MM.1S (cell line): Measurements from ENCODE around the gene NIPAL4.

Experiments
- EZH2 ChIP-seq: fragments of 300-600 bp; sonication (generic); optimal IDR thresholded peaks from 2 replicates; pipeline ENCODE3; 2017; ENCODE audit warnings: low read depth, mild to moderate bottlenecking, antibody characterized with exemption, low read length, mixed read lengths
- TF ChIP-seq, protein P1 (sequence below): fragments of 300-600 bp; sonication (generic); IDR thresholded peaks from 2 replicates; pipeline ENCODE4 v1.5.1; 2016; ENCODE audit warnings: antibody characterized with exemption, low read length, mixed read lengths

DNA sequence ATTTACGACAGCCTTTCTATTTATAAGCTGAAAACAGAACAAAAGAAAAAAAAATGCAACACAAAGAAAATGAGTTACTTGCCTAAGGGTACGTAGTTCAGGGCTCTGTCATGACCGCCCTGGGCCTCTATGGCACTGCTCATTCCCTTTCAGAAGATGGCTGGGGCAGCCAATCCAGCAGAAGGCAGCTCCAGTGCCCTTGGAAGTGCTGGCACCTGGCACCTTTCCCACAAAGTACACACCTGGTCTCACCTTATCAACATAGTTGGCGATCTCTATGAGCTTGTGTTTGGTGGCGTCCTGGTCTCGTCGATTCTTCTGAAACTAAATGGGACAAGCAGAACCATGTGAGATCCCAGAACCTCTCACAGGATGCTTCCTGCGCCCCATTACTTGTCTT, 53.2 kb downstream of the NIPAL4 start:
- TF ChIP-seq, protein P1, sequence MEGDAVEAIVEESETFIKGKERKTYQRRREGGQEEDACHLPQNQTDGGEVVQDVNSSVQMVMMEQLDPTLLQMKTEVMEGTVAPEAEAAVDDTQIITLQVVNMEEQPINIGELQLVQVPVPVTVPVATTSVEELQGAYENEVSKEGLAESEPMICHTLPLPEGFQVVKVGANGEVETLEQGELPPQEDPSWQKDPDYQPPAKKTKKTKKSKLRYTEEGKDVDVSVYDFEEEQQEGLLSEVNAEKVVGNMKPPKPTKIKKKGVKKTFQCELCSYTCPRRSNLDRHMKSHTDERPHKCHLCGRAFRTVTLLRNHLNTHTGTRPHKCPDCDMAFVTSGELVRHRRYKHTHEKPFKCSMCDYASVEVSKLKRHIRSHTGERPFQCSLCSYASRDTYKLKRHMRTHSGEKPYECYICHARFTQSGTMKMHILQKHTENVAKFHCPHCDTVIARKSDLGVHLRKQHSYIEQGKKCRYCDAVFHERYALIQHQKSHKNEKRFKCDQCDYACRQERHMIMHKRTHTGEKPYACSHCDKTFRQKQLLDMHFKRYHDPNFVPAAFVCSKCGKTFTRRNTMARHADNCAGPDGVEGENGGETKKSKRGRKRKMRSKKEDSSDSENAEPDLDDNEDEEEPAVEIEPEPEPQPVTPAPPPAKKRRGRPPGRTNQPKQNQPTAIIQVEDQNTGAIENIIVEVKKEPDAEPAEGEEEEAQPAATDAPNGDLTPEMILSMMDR, result no peak
- no peak for TF ChIP-seq EZH2
